Measurements from ENCODE around the gene ALX4.

The ALX4 gene

GRCh38 chr11:44309478-44310205 is at the start of gene ALX4:
TSS of gene ALX4 (minus strand) at chr11:44310139. CDS start at chr11:44310062, 77 bp downstream.
- peaks cover 35% of the 10 kb centered on the region for H3K4me1 Mint-ChIP-seq
- peak within 1 kb of the TSS; percentile 51 for H3K4me3 Mint-ChIP-seq
- no peak for ATAC-seq
- H3K36me3 Mint-ChIP-seq: no peaks in the 10 kb centered on the region
- peaks cover 99% of the 10 kb centered on the region for H3K27me3 Mint-ChIP-seq
- H3K27ac Mint-ChIP-seq: no peak within 1 kb of the TSS
- H3K9me3 Mint-ChIP-seq: no peaks in the 10 kb centered on the region

DNA sequence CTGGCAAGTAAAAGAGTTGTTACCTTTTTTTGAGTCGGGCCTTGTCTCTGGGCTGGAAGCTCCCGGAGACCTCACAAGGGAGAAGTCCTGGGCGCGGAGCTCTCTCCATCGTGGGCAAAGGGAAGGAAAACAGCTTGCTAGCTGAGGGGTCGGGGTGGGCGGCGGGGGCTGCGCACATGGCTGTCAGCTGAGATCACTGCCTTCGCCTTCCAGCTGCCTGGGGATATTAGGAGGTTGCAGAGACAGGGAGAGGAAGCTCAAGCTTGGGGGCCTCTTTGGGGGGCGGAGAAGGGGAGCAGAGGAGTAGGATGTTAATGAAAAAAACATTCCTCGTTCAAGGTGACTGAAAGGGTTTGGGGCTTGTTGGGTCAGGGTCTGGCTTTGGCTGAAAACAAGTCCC is 49.2 kb upstream of the ALX4 start:
- Mint-ChIP-seq H3K4me1 (no peaks in the 10 kb centered on the region), H3K27me3 (peaks cover 35% of the 10 kb centered on the region), H3K36me3 (no peaks in the 10 kb centered on the region), H3K4me3 (no peak overlapping the region), H3K27ac (no peak overlapping the region), H3K9me3 (peaks cover 3% of the 10 kb centered on the region)
- ATAC-seq: no peak

DNA sequence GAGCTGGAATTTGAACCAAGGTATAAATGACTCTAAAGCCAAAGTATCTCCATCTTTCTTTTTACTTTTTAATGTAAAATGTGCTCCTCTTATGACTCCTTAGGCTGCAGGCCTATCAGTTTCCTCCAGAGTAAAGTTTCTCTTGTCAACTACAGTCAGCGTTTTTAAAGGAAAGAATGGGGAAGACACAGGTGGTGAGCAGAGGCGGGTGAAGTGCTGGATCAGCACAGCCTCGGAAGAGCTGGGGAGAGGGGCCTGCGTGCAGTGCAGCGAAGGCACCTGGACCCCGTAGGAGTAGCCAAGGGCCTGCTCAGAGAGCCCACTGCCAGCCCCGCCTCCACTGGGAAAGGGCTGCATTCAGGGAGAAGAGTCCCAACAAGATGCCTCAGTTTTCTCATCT is 48.8 kb upstream of the ALX4 start:
- Mint-ChIP-seq H3K4me3 (no peak overlapping the region), H3K27ac (no peak overlapping the region), H3K9me3 (peaks cover 2% of the 10 kb centered on the region), H3K27me3 (peaks cover 32% of the 10 kb centered on the region), H3K36me3 (no peaks in the 10 kb centered on the region), H3K4me1 (no peaks in the 10 kb centered on the region)
- no peak for ATAC-seq

- Mint-ChIP-seq H3K27me3 (peaks cover 28% of the 10 kb centered on the region), H3K4me1 (no peaks in the 10 kb centered on the region), H3K4me3 (no peak overlapping the region), H3K27ac (no peak overlapping the region), H3K36me3 (no peaks in the 10 kb centered on the region), H3K9me3 (no peaks in the 10 kb centered on the region)
- no peak for ATAC-seq
These were observed 47.8 kb upstream of the ALX4 start for GRCh38 chr11:44357711-44358110.

DNA sequence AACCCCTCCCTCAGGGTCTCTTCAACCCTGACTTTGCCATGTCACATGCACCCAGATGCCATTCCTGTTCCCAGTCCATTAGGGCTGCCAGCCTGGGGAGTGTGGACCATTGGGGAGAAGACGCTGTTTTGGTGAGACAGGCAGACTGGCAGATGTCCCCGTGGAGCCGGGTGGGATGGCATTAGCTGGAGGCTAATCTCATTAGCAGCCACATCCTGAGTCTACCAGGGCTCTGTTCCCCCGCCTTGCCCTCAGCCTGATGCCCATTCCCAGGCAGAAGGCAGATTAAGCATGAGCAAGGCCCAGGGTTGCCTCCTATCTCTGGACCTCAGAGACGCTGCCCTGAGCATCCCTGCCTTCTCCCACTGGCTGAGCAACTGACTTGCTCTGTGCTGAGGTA is 46.4 kb upstream of the ALX4 start:
- Mint-ChIP-seq H3K36me3 (no peaks in the 10 kb centered on the region), H3K9me3 (no peaks in the 10 kb centered on the region), H3K4me3 (no peak overlapping the region), H3K4me1 (peaks cover 10% of the 10 kb centered on the region), H3K27me3 (peaks cover 14% of the 10 kb centered on the region), H3K27ac (no peak overlapping the region)
- no peak for ATAC-seq

DNA sequence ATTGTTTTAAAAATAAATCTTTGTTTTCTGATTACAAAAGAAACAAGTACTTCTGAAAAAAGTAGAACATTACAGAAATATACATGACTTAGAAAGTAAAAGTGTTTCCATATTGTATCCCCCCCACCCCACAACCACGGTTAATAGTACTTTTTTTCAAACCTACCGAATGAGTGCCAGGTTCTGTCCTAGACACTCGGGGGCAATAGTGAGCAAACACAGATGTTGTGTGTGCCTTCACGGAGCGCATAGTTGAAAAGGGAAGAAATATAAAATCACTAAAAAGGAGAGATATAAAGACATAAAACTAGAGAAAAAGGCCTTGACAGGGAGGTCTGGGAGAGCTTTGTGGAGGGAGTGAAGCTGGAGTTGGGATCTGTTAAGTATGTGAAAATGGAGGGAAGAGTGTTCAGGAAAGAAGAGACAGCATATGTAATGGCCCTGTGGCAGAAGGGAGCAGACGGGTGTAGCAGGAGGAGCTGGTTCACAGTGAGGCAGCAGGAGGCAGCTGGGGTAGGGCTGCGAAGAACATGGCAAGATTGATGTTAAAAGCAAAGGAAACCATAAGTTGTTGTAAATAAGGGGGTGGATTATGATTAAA is 42.1 kb upstream of the ALX4 start:
- Mint-ChIP-seq H3K27ac (no peak overlapping the region), H3K9me3 (no peaks in the 10 kb centered on the region), H3K4me3 (no peak overlapping the region), H3K27me3 (peaks cover 29% of the 10 kb centered on the region), H3K4me1 (peaks cover 36% of the 10 kb centered on the region), H3K36me3 (no peaks in the 10 kb centered on the region)
- ATAC-seq: no peak

- Mint-ChIP-seq H3K27me3 (peaks cover 38% of the 10 kb centered on the region), H3K4me3 (peak overlapping the region; percentile 58), H3K36me3 (no peaks in the 10 kb centered on the region)
These were observed 41.2 kb upstream of the ALX4 start for GRCh38 chr11:44351006-44351660.

DNA sequence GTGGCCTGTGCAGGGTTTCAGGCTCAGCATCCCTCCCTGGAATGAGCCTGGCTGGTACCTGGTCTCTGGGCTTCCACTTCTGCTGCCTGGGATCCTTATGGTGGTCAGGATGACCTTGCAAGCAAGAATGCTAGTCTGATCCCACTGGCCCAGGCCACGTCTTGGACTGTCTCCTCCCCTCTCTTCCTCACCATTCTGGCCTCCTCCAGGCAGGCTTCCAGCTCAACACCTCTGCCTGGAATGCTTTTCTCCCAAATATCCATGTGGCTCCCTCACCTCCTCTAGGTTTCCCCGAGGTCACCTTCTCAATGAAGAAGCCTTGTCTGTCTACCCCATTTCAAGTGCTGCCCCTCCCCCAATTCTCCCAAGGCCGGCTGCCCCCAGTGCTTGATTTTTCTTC is 39.4 kb upstream of the ALX4 start:
- Mint-ChIP-seq H3K36me3 (no peaks in the 10 kb centered on the region), H3K4me1 (peaks cover 39% of the 10 kb centered on the region), H3K9me3 (no peaks in the 10 kb centered on the region), H3K27ac (no peak overlapping the region), H3K4me3 (no peak overlapping the region), H3K27me3 (peaks cover 40% of the 10 kb centered on the region)
- ATAC-seq: no peak

More at GRCh38 chr11:44351006-44351660, 41.2 kb upstream of the ALX4 start:
- peak; percentile 88 for ATAC-seq
- H3K27ac Mint-ChIP-seq: no peak overlapping the region
- peaks cover 39% of the 10 kb centered on the region for H3K4me1 Mint-ChIP-seq
- no peaks in the 10 kb centered on the region for H3K9me3 Mint-ChIP-seq

GRCh38 chr11:44348721-44349120 is 38.8 kb upstream of the ALX4 start:
- Mint-ChIP-seq H3K27me3 (peaks cover 40% of the 10 kb centered on the region), H3K9me3 (no peaks in the 10 kb centered on the region), H3K36me3 (no peaks in the 10 kb centered on the region), H3K27ac (no peak overlapping the region), H3K4me3 (no peak overlapping the region), H3K4me1 (peaks cover 39% of the 10 kb centered on the region)
- no peak for ATAC-seq

- Mint-ChIP-seq H3K36me3 (no peaks in the 10 kb centered on the region), H3K27me3 (peaks cover 40% of the 10 kb centered on the region)
These were observed 38.2 kb upstream of the ALX4 start for GRCh38 chr11:44348114-44348513.

DNA sequence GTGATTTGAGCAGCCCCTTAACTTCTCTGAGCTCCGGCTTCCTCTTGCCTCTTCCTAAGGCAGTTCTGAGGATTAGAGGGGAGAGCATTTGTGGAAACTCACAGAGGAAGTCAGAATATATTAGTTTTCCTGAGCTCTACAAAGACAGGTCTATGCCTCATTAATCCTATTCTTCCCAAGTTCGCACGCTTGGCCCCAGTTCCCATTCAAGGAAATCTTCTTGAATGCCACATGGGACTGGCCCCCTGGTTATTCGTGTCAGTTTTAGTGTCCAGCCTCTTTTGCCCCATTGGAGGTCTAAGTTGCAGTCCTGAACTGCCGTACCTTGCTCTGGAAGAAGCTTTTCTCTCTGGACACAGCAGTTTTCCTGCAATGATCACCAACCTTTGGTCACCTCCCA is 37.6 kb upstream of the ALX4 start:
- Mint-ChIP-seq H3K4me1 (peaks cover 39% of the 10 kb centered on the region), H3K36me3 (no peaks in the 10 kb centered on the region), H3K27ac (no peak overlapping the region), H3K4me3 (no peak overlapping the region), H3K9me3 (no peaks in the 10 kb centered on the region), H3K27me3 (peaks cover 40% of the 10 kb centered on the region)
- no peak for ATAC-seq

More at GRCh38 chr11:44348114-44348513, 38.2 kb upstream of the ALX4 start:
- H3K4me3 Mint-ChIP-seq: no peak overlapping the region
- ATAC-seq: no peak
- peaks cover 39% of the 10 kb centered on the region for H3K4me1 Mint-ChIP-seq
- no peak overlapping the region for H3K27ac Mint-ChIP-seq
- H3K9me3 Mint-ChIP-seq: no peaks in the 10 kb centered on the region

DNA sequence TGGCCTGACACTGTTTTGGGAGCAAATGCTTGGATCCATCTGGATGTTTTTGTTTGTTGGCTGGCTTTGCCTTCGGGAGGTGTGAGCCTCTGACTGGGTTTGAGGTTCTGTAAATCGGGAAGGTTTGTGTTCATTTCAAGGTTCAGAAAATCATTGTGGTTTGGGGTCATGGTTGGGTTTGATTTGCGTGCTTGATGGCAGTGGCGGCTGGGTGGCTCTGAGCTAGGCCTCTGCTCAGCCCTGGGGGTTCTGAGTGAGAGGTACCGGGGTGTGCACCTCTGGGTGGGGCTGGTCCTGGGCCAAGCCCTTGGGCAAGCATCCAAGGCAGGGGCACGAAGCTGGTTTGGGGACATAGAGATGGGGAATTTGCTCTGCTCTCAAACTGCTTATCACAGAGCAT is 37.0 kb upstream of the ALX4 start:
- no peak overlapping the region for H3K27ac Mint-ChIP-seq
- no peak for ATAC-seq
- H3K9me3 Mint-ChIP-seq: no peaks in the 10 kb centered on the region
- peaks cover 35% of the 10 kb centered on the region for H3K4me1 Mint-ChIP-seq
- no peak overlapping the region for H3K4me3 Mint-ChIP-seq
- H3K36me3 Mint-ChIP-seq: no peaks in the 10 kb centered on the region
- H3K27me3 Mint-ChIP-seq: peaks cover 40% of the 10 kb centered on the region

GRCh38 chr11:44345781-44346180 is 35.8 kb upstream of the ALX4 start:
- ATAC-seq: no peak
- no peak overlapping the region for H3K4me3 Mint-ChIP-seq
- no peaks in the 10 kb centered on the region for H3K36me3 Mint-ChIP-seq
- H3K27me3 Mint-ChIP-seq: peaks cover 46% of the 10 kb centered on the region
- H3K27ac Mint-ChIP-seq: no peak overlapping the region
- H3K4me1 Mint-ChIP-seq: peaks cover 23% of the 10 kb centered on the region
- H3K9me3 Mint-ChIP-seq: no peaks in the 10 kb centered on the region

DNA sequence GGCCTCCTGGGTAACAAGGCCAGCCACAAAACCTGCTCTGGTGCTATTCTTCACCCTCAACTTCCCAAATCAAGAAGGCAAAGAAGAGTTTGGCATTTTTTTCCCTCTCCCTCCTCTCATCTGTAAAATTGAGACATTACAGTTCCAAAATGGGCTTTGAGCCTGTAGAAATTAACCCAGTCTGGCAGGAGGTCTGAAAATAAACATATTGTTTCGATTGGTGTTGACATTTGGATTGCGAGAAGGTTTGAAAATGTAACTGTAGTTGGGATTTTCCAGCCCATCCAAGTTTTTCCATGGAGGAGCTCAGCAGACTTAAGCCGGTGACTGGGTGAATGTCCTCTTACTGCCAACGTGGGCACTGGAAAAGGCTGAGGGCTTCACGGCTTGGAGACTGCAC is 35.0 kb upstream of the ALX4 start:
- Mint-ChIP-seq H3K27me3 (peaks cover 44% of the 10 kb centered on the region), H3K27ac (no peak overlapping the region), H3K9me3 (no peaks in the 10 kb centered on the region), H3K36me3 (no peaks in the 10 kb centered on the region), H3K4me3 (no peak overlapping the region), H3K4me1 (peaks cover 17% of the 10 kb centered on the region)
- ATAC-seq: no peak

- no peaks in the 10 kb centered on the region for H3K36me3 Mint-ChIP-seq
- no peak overlapping the region for H3K4me3 Mint-ChIP-seq
- ATAC-seq: no peak
- peaks cover 44% of the 10 kb centered on the region for H3K27me3 Mint-ChIP-seq
- peaks cover 12% of the 10 kb centered on the region for H3K4me1 Mint-ChIP-seq
- H3K9me3 Mint-ChIP-seq: no peaks in the 10 kb centered on the region
- H3K27ac Mint-ChIP-seq: no peak overlapping the region
These were observed 34.5 kb upstream of the ALX4 start for GRCh38 chr11:44344423-44344820.
